ENCODE results near the gene CYSLTR2. TPM values are rescaled to one million over a fixed set of nuclear protein-coding genes. Genes with fewer than 3 reads are reported as not detected.

The CYSLTR2 gene
- polyA plus RNA-seq, 1 donor from 2014 or later, result 0.19 TPM

DNA sequence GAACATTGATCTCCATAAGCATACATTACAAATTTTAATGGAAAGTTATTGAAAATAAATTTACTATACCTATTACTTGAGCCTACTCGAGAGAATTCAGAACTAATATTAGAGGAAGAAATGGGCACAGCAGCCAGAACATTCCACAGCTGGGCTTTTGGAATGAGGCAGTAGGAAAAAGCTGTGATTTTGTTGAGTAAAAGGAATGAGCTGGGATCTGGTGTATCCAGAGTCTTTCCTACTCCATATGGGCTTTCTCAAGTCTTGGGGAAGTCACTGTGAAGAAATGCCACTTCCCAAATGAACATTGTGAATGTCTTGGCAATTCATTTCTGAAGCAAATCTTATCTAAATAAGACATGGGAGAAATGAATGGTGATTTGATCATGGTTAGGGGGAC lies 93.1 kb downstream of the CYSLTR2 start:
- Histone ChIP-seq H3K4me2 (ENCODE audit: low read length) (no peak overlapping the region), H3K9me2 (ENCODE audit: insufficient read depth, low read length) (no peaks in the 10 kb centered on the region), H3K9ac (ENCODE audit: low read length) (no peak overlapping the region), H3K9me3 (ENCODE audit: low read length) (no peaks in the 10 kb centered on the region), H2AFZ (ENCODE audit: low read depth, low read length) (no peak overlapping the region), H3K36me3 (ENCODE audit: insufficient read depth, low read length) (no peaks in the 10 kb centered on the region), H4K20me1 (ENCODE audit: insufficient read depth) (no peaks in the 10 kb centered on the region), H3K4me3 (ENCODE audit: low read length) (no peak overlapping the region), H3F3A (ENCODE audit: insufficient read depth, low read length, poor library complexity, severe bottlenecking) (no peaks in the 10 kb centered on the region), H3K79me2 (replicated peaks; ENCODE audit: insufficient read depth, low read length) (no peaks in the 10 kb centered on the region), H3K27ac (ENCODE audit: low read length) (no peak overlapping the region), H3K27me3 (ENCODE audit: insufficient read depth, low read depth, low read length) (no peaks in the 10 kb centered on the region)
- no peak for TF ChIP-seq EZH2 (IDR thresholded peaks at IDR 0.05; ENCODE audit: borderline replicate concordance, insufficient read depth, low read length, poor library complexity, severe bottlenecking)
- no peak for TF ChIP-seq RAD21 (conservative IDR thresholded peaks at IDR 0.05)
- TF ChIP-seq, protein P1, sequence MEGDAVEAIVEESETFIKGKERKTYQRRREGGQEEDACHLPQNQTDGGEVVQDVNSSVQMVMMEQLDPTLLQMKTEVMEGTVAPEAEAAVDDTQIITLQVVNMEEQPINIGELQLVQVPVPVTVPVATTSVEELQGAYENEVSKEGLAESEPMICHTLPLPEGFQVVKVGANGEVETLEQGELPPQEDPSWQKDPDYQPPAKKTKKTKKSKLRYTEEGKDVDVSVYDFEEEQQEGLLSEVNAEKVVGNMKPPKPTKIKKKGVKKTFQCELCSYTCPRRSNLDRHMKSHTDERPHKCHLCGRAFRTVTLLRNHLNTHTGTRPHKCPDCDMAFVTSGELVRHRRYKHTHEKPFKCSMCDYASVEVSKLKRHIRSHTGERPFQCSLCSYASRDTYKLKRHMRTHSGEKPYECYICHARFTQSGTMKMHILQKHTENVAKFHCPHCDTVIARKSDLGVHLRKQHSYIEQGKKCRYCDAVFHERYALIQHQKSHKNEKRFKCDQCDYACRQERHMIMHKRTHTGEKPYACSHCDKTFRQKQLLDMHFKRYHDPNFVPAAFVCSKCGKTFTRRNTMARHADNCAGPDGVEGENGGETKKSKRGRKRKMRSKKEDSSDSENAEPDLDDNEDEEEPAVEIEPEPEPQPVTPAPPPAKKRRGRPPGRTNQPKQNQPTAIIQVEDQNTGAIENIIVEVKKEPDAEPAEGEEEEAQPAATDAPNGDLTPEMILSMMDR (IDR thresholded peaks at IDR 0.05; ENCODE audit: poor library complexity, severe bottlenecking), result no peak
- no peak for TF ChIP-seq TAF1 (IDR thresholded peaks at IDR 0.05; ENCODE audit: low read depth)
- TF ChIP-seq MXI1 (conservative IDR thresholded peaks at IDR 0.05; ENCODE audit: poor library complexity, severe bottlenecking), result no peak
- TF ChIP-seq SMC3 (conservative IDR thresholded peaks at IDR 0.05; ENCODE audit: poor library complexity), result no peak
- TF ChIP-seq POLR2AphosphoS5 (IDR thresholded peaks at IDR 0.05), result no peak
- TF ChIP-seq, protein P2, sequence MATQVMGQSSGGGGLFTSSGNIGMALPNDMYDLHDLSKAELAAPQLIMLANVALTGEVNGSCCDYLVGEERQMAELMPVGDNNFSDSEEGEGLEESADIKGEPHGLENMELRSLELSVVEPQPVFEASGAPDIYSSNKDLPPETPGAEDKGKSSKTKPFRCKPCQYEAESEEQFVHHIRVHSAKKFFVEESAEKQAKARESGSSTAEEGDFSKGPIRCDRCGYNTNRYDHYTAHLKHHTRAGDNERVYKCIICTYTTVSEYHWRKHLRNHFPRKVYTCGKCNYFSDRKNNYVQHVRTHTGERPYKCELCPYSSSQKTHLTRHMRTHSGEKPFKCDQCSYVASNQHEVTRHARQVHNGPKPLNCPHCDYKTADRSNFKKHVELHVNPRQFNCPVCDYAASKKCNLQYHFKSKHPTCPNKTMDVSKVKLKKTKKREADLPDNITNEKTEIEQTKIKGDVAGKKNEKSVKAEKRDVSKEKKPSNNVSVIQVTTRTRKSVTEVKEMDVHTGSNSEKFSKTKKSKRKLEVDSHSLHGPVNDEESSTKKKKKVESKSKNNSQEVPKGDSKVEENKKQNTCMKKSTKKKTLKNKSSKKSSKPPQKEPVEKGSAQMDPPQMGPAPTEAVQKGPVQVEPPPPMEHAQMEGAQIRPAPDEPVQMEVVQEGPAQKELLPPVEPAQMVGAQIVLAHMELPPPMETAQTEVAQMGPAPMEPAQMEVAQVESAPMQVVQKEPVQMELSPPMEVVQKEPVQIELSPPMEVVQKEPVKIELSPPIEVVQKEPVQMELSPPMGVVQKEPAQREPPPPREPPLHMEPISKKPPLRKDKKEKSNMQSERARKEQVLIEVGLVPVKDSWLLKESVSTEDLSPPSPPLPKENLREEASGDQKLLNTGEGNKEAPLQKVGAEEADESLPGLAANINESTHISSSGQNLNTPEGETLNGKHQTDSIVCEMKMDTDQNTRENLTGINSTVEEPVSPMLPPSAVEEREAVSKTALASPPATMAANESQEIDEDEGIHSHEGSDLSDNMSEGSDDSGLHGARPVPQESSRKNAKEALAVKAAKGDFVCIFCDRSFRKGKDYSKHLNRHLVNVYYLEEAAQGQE (IDR thresholded peaks at IDR 0.05; ENCODE audit: borderline replicate concordance), result no peak
- no peak for TF ChIP-seq EP300 (conservative IDR thresholded peaks at IDR 0.05; ENCODE audit: poor library complexity, severe bottlenecking)

DNA sequence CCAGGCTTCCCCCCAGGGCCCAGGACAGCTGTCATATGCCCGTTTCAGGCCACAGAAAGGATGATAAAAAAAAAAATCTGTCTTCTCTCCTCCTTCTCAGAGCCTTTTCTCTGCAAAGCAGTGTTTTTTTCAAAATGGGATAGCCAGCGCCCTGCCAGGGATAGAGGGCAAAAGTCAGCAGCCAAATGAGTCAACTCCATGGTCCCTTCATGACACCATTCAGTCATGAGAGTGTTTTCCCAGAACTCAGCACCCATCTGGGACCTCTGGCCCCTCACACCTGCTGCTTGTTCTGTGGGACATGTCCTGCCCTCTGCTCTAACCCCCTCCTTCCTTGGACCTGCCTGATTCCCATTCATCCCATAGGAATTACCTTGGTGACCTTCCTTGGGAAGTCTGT lies 95.0 kb downstream of the CYSLTR2 start:
- no peaks in the 10 kb centered on the region for H3K79me2 ChIP-seq (replicated peaks; ENCODE audit: insufficient read depth, low read length)
- H3K27ac ChIP-seq (ENCODE audit: low read length), result no peak overlapping the region
- no peak overlapping the region for H3K9ac ChIP-seq (ENCODE audit: low read length)

More for the DNA sequence above, 95.0 kb downstream of the CYSLTR2 start:
- Histone ChIP-seq H3K27me3 (ENCODE audit: insufficient read depth, low read depth, low read length) (no peaks in the 10 kb centered on the region), H3K4me3 (ENCODE audit: low read length) (no peak overlapping the region), H3F3A (ENCODE audit: insufficient read depth, low read length, poor library complexity, severe bottlenecking) (no peaks in the 10 kb centered on the region), H3K9me3 (ENCODE audit: low read length) (no peaks in the 10 kb centered on the region), H3K4me2 (ENCODE audit: low read length) (no peak overlapping the region), H4K20me1 (ENCODE audit: insufficient read depth) (no peaks in the 10 kb centered on the region), H3K9me2 (ENCODE audit: insufficient read depth, low read length) (no peaks in the 10 kb centered on the region), H3K36me3 (ENCODE audit: insufficient read depth, low read length) (no peaks in the 10 kb centered on the region), H2AFZ (ENCODE audit: low read depth, low read length) (no peak overlapping the region)
- TF ChIP-seq RAD21 (conservative IDR thresholded peaks at IDR 0.05), result no peak
- no peak for TF ChIP-seq MXI1 (conservative IDR thresholded peaks at IDR 0.05; ENCODE audit: poor library complexity, severe bottlenecking)
- TF ChIP-seq TAF1 (IDR thresholded peaks at IDR 0.05; ENCODE audit: low read depth), result no peak
- no peak for TF ChIP-seq SMC3 (conservative IDR thresholded peaks at IDR 0.05; ENCODE audit: poor library complexity)
- TF ChIP-seq EP300 (conservative IDR thresholded peaks at IDR 0.05; ENCODE audit: poor library complexity, severe bottlenecking), result no peak
- TF ChIP-seq, protein P1 (IDR thresholded peaks at IDR 0.05; ENCODE audit: poor library complexity, severe bottlenecking), result no peak
- no peak for TF ChIP-seq EZH2 (IDR thresholded peaks at IDR 0.05; ENCODE audit: borderline replicate concordance, insufficient read depth, low read length, poor library complexity, severe bottlenecking)

Data from neural cell (in vitro differentiated cells).